PC-9 (cell line): ENCODE data around the gene QDPR.

Source experiments
- CTCF ChIP-seq: fragments of 200-600 bp; sonication (generic); conservative IDR thresholded peaks from 2 replicates; pipeline ENCODE4 v1.6.1; 2017; ENCODE audit warnings: mixed run types, antibody characterized with exemption, mild to moderate bottlenecking, moderate library complexity
- EZH2 ChIP-seq: fragments of 200-600 bp; sonication (generic); IDR thresholded peaks from 2 replicates; pipeline ENCODE4 v1.8.0; 2017; ENCODE audit warnings: antibody characterized with exemption, low read depth

- TF ChIP-seq CTCF: no peak
- TF ChIP-seq EZH2: no peak
These were observed 20.7 kb downstream of the QDPR start for GRCh38 chr4:17491196-17491595.
